Activated CD8-positive, alpha-beta T cell treated with anti-CD3 and anti-CD28 coated beads for 36 hours (primary cell): ENCODE data around the gene FAM78A. TPM values are rescaled to one million over a fixed set of nuclear protein-coding genes. Genes with fewer than 3 reads are reported as not detected.

Source experiments
- ATAC-seq: fragments of 200-7000 bp; cut with Tn5 transposase; one replicate; pipeline ENCODE4 v1.10.0; 2021; ENCODE audit warnings: mild to moderate bottlenecking, moderate library complexity
- CTCF ChIA-PET: fragments of 350-600 bp; sonication (Branson Sonifier 250); formaldehyde crosslinking; loops from one replicate; lab custom pipeline; 2021; ENCODE audit warnings: antibody characterized with exemption; lab: Charles Lee
- POLR2A ChIA-PET: fragments of 350-600 bp; sonication (Branson Sonifier 250); formaldehyde crosslinking; loops from one replicate; lab custom pipeline; 2021; ENCODE audit warnings: antibody characterized with exemption; lab: Charles Lee
- DNase-seq: peaks from one replicate; pipeline ENCODE4 v3.0.0-alpha.2; 2020
- H3K27ac Mint-ChIP-seq: one replicate; pipeline ENCODE4 v1.8.0; 2021; ENCODE audit warnings: mild to moderate bottlenecking, mixed read lengths
- H3K27me3 Mint-ChIP-seq: one replicate; pipeline ENCODE4 v1.8.0; 2021; ENCODE audit warnings: mixed read lengths
- H3K36me3 Mint-ChIP-seq: one replicate; pipeline ENCODE4 v1.8.0; 2021; ENCODE audit warnings: low read depth, mixed read lengths
- H3K4me1 Mint-ChIP-seq: one replicate; pipeline ENCODE4 v1.8.0; 2021; ENCODE audit warnings: low read depth, mixed read lengths
- H3K4me3 Mint-ChIP-seq: one replicate; pipeline ENCODE4 v1.8.0; 2021; ENCODE audit warnings: mild to moderate bottlenecking, moderate library complexity, mixed read lengths
- H3K9me3 Mint-ChIP-seq: one replicate; pipeline ENCODE4 v1.8.0; 2021; ENCODE audit warnings: mixed read lengths
- CTCF ChIP-seq: fragments of 200-600 bp; IDR thresholded peaks from one replicate; pipeline ENCODE4 v1.8.0; 2022; ENCODE audit warnings: antibody characterized with exemption, mild to moderate bottlenecking
- intact Hi-C: fragments of 100-400 bp; cut with micrococcal nuclease; formaldehyde crosslinking; loops from one replicate; pipeline ENCODE4 v1.10.0; 2022
- total RNA-seq, 2 experiments: library from RNA; stranded (reverse); gene quantifications; one replicate each; pipeline ENCODE4 v1.2.3, GENCODE V29; 2021

The FAM78A gene
- total RNA-seq, 2 experiments from 2014 or later = 36.2 to 39.8 TPM

- ChIA-PET POLR2A (interaction anchor here (0.6 to 1.5 kb wide), 2 partner anchors 34 to 60 kb away, joined by 3 to 4 read pairs; no protein-coding TSS in a partner anchor), CTCF (interaction anchor here (2.0 kb wide), 1 partner anchor 34 kb away, joined by 6 read pairs; no protein-coding TSS in a partner anchor)
- H3K27ac Mint-ChIP-seq = no peak overlapping the region
- H3K27me3 Mint-ChIP-seq = no peaks in the 10 kb centered on the region
- H3K4me1 Mint-ChIP-seq = no peaks in the 10 kb centered on the region
- DNase-seq (no peak), ATAC-seq (no peak)
- H3K36me3 Mint-ChIP-seq = no peaks in the 10 kb centered on the region
- no peak overlapping the region for H3K4me3 Mint-ChIP-seq
- TF ChIP-seq CTCF = no peak
- H3K9me3 Mint-ChIP-seq = no peaks in the 10 kb centered on the region
- intact Hi-C loops = no loop called here
These were observed 26.1 kb upstream of the FAM78A start for GRCh38 chr9:131302244-131303075.

GRCh38 chr9:131300444-131300843 is 24.1 kb upstream of the FAM78A start:
- H3K4me3 Mint-ChIP-seq = no peak overlapping the region
- ChIA-PET POLR2A (no interaction called here), CTCF (no interaction called here)
- no peak overlapping the region for H3K27ac Mint-ChIP-seq
- TF ChIP-seq CTCF = no peak
- intact Hi-C loops = no loop called here
- no peak for DNase-seq
- no peaks in the 10 kb centered on the region for H3K27me3 Mint-ChIP-seq
- no peak for ATAC-seq
- H3K9me3 Mint-ChIP-seq = no peaks in the 10 kb centered on the region
- no peaks in the 10 kb centered on the region for H3K4me1 Mint-ChIP-seq
- H3K36me3 Mint-ChIP-seq = no peaks in the 10 kb centered on the region

- ATAC-seq (no peak), DNase-seq (no peak)
- Mint-ChIP-seq H3K36me3 (no peaks in the 10 kb centered on the region), H3K4me3 (no peak overlapping the region), H3K4me1 (no peaks in the 10 kb centered on the region), H3K9me3 (no peaks in the 10 kb centered on the region), H3K27ac (no peak overlapping the region), H3K27me3 (no peaks in the 10 kb centered on the region)
- POLR2A ChIA-PET = no interaction called here
- no peak for TF ChIP-seq CTCF
- intact Hi-C loops = no loop called here
- CTCF ChIA-PET = no interaction called here
These were observed 23.6 kb upstream of the FAM78A start for GRCh38 chr9:131299961-131300347.

- H3K9me3 Mint-ChIP-seq = no peaks in the 10 kb centered on the region
- no peak overlapping the region for H3K27ac Mint-ChIP-seq
- no peak overlapping the region for H3K4me3 Mint-ChIP-seq
- ATAC-seq (no peak), DNase-seq (no peak)
- no peaks in the 10 kb centered on the region for H3K36me3 Mint-ChIP-seq
- H3K27me3 Mint-ChIP-seq = no peaks in the 10 kb centered on the region
- CTCF ChIA-PET = interaction anchor here (1.8 kb wide), 1 partner anchor 11 kb away, joined by 4 read pairs; no protein-coding TSS in a partner anchor
- intact Hi-C loops = no loop called here
- POLR2A ChIA-PET = no interaction called here
- TF ChIP-seq CTCF = no peak
- H3K4me1 Mint-ChIP-seq = no peaks in the 10 kb centered on the region
These were observed 23.1 kb upstream of the FAM78A start for GRCh38 chr9:131299346-131299960.

- DNase-seq = no peak
- no peak overlapping the region for H3K27ac Mint-ChIP-seq
- H3K4me3 Mint-ChIP-seq = no peak overlapping the region
- no peak for ATAC-seq
- no peaks in the 10 kb centered on the region for H3K9me3 Mint-ChIP-seq
- no peaks in the 10 kb centered on the region for H3K27me3 Mint-ChIP-seq
- ChIA-PET CTCF (interaction anchor here (1.2 to 5.3 kb wide), 3 partner anchors 12 to 252 kb away, joined by 3 to 23 read pairs (median 4); no protein-coding TSS in a partner anchor), POLR2A (no interaction called here)
- TF ChIP-seq CTCF = no peak
- no peaks in the 10 kb centered on the region for H3K36me3 Mint-ChIP-seq
- no peaks in the 10 kb centered on the region for H3K4me1 Mint-ChIP-seq
- intact Hi-C loops = no loop called here
These were observed 22.5 kb upstream of the FAM78A start for GRCh38 chr9:131298816-131299215.
